Coronary artery (tissue), 2 donors: ENCODE measurements around the gene MRAS.
"Not testable (repeated sequence)": the region's sequence is repeated elsewhere in the genome, so short reads cannot be mapped to it uniquely, and the experiment has no call there.

Source experiments
- DNase-seq: peaks from one replicate; pipeline ENCODE4 v3.0.0-alpha.2; 2017; ENCODE audit warnings: low spot score
- H3K27ac ChIP-seq, 2 donors: fragments of 200-600 bp; sonication (generic); one replicate each; pipeline ENCODE4 v1.5.1; 2016 to 2019
- H3K4me3 ChIP-seq: fragments of 200-600 bp; sonication (generic); 2 replicates; pipeline ENCODE4 v1.5.1; 2016; ENCODE audit warnings: mild to moderate bottlenecking, moderate library complexity
- TF ChIP-seq, protein P1 (sequence below): fragments of 200-600 bp; sonication (generic); IDR thresholded peaks from one replicate; pipeline ENCODE4 v1.5.1; 2019; ENCODE audit warnings: antibody characterized with exemption

The MRAS gene

DNA sequence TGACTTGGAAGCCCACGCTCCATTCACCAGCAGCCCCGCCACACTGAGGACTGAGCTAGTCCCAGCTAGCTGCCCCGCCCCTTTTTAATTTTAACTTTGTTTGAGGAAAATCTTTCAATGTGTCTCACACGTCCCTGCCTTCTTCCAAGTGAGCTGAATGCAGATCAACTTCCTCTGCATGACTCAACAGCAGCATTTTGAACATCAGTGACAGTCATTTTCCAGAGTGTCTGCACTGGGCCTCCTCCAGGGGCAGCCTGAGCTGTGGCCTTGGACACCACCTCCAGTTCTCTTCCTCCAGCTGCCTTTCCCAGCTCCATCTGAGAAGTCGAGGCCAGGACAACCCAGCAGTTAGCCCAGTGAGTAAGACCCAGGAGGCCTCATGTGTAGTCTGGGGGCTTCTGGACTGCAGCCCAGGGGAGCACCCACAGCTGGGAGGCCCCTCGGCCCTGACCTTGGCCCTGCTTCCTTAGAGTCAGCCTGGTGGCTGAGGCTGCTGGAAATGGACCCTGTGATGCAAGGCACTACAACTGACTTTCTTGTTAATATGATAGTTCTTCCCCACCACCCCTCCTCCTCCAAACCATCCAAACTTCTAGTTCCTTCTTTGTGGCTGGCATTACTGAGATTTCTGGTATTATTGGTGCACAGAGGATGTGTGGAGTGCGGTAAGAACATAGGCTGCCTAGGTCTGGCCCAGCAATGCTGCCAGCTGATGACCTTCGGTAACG is 64.6 kb downstream of the MRAS start:
- DNase-seq, result peak; percentile 66
- TF ChIP-seq, protein P1, sequence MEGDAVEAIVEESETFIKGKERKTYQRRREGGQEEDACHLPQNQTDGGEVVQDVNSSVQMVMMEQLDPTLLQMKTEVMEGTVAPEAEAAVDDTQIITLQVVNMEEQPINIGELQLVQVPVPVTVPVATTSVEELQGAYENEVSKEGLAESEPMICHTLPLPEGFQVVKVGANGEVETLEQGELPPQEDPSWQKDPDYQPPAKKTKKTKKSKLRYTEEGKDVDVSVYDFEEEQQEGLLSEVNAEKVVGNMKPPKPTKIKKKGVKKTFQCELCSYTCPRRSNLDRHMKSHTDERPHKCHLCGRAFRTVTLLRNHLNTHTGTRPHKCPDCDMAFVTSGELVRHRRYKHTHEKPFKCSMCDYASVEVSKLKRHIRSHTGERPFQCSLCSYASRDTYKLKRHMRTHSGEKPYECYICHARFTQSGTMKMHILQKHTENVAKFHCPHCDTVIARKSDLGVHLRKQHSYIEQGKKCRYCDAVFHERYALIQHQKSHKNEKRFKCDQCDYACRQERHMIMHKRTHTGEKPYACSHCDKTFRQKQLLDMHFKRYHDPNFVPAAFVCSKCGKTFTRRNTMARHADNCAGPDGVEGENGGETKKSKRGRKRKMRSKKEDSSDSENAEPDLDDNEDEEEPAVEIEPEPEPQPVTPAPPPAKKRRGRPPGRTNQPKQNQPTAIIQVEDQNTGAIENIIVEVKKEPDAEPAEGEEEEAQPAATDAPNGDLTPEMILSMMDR, result no peak
- peak overlapping the region in 1 of 2 donors; percentile 46 for H3K27ac ChIP-seq
- no peak overlapping the region for H3K4me3 ChIP-seq

DNA sequence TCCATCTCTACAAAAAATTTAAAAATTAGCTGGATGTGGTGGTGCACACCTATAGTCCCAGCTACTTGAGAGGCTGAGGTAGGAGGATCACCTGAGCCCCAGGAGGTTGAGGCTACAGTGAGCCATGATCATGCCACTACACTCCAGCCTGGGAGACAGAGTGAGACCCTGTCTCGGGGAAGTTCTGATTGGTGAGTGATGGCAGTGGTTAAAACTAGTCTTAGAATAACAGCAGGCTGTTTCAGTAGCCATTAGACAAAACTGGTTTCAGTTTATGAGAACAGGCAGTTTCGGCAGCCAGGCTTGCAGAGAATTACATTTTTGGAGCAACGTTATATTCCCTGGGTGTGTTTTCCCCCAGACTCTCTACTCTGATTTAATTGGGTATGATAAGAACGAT is 67.9 kb downstream of the MRAS start:
- DNase-seq, result peak; percentile 0
- not testable (repeated sequence) for H3K27ac ChIP-seq, H3K4me3 ChIP-seq

DNA sequence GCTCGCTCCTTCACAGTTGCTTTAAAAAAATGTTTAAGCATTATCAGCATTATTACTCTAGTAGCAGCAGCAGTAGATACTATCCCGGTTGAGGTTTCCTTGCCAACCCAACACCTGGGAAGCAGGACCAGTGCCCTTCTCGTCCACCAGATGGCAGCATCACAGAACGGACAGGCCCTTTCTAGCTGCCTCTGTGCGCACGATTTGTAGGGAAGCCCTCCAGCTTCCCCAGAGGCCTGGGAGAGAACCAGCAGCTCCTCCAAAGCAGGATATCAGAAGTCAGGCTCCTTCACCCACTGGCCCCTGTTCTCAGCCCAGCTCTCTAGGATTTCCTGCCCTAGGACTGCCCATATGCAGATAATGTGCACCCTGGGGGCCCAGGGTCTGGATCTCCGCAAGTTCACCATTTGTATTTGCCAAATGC is 69.2 kb downstream of the MRAS start:
- no peak overlapping the region for H3K27ac ChIP-seq
- TF ChIP-seq, protein P1, result peak; percentile 89
- no peak overlapping the region for H3K4me3 ChIP-seq
- no peak for DNase-seq

DNA sequence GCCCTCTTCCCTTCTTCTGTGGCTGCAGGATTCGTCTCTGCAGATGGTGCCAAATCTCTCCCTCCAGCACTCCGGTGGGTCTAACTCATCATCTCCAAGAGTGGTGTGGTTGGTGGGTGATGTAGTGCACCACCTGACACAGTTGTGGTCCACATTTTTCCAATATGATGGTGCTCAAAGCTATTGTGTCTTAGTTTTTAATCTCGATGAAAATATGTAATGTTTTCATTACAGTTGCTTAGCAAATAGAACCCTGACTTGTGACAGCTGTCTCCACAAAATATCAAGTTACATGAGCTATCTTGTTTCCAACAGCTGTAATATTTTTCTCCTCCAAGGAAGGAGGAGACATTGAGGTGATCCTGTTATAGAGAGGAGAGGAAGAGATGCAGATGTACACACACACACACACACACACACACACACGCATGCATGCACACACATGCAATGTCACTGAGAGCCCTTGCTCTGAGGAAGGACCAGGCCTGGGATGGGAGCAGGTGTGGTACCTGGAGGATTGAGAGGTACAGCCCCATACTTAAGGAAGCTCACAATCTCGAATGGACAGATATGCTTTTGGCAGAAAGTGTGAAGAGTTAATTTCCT is 70.3 kb downstream of the MRAS start:
- Histone ChIP-seq H3K4me3 (no peak overlapping the region), H3K27ac (no peak overlapping the region)
- TF ChIP-seq, protein P1, result no peak
- no peak for DNase-seq

DNA sequence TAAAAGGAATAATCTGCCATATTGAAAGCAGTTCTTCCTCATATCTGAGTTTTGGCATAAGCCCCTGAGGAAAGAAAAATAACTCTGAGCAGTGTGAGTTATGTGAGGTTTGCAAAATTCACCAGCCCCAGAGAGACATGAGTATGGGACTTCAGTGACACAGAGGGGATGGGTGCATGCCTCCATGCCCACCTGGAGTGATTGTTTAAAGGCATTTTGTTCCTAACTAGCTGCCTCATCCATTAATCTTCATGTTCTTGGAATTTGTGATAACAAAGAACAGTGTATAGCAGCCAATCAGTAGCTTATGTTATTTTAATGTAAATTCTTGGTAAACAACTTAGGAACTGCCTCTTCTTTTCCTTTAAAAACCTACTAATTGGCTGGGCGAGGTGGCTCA is 74.9 kb downstream of the MRAS start:
- Histone ChIP-seq H3K4me3 (no peak overlapping the region), H3K27ac (no peak overlapping the region)
- DNase-seq, result no peak
- TF ChIP-seq, protein P1, result no peak

DNA sequence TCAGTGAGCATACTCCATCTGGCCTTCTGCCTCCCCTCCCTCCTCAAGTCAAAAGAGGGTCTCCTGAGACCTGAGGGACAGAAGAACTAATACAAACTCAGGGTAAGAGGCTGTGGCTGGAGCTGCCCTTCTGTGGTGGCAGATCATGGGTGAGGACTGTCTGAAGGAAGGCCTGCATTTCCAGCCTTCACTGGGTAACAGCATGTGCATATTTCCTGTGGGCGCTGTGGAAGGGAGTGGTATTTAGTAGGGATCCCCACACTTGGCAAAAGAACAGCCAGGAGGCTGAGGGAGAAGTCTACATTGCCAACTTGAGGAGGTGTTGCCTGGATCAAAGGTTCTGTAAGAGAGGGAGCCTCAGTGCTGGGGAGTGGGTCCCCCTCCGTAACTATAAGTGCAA is 75.9 kb downstream of the MRAS start:
- no peak for DNase-seq
- H3K4me3 ChIP-seq, result no peak overlapping the region
- TF ChIP-seq, protein P1, result no peak

DNA sequence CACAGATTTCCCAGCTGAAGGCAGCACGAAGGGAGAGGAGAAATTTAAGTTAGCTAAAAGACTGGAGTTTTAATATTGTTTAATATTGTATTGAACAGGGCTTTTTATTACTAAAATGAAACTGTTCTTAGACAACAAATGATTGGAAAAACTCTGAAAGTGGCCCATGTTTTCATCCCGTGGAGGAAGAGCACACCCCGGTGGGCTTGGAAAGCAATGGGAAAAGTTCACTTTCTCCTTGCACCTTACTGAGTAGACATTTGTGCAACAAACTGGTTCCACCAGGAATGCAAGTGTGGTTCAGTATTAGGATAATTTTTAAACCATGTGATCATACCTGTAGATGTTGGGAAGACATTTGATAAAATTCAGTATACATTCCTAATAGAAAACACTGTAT is 77.8 kb downstream of the MRAS start:
- DNase-seq, result no peak
- Histone ChIP-seq H3K4me3 (no peak overlapping the region), H3K27ac (no peak overlapping the region)
- TF ChIP-seq, protein P1, result no peak

More for the DNA sequence above, 75.9 kb downstream of the MRAS start:
- no peak overlapping the region for H3K27ac ChIP-seq

DNA sequence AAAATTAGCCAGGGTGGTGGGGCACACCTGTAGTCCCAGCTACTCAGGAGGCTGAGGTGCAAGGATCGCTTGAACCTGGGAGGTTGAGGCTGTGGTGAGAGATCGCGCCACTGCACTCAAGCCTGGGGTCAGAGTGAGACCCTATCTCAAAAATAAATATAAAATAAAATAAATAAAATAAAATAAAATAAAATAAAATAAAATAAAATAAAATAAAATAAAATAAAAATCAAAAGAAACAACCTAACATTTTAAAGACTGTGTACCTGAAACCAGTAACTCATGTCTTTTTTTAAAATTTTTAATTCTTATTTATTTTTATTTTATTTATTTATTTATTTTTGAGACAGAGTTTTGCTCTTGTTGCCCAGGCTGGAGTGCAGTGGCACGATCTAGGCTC is 78.4 kb downstream of the MRAS start:
- H3K27ac ChIP-seq, DNase-seq, H3K4me3 ChIP-seq: not testable (repeated sequence)
